ENCODE measurements around the gene FREM1. TPM values are rescaled to one million over a fixed set of nuclear protein-coding genes. Genes with fewer than 3 reads are reported as not detected.

FREM1 gene
- total RNA-seq, 1 donor from 2014 or later: 0.52 TPM

GRCh38 chr9:14846871-14847311 is 63.3 kb downstream of the FREM1 start:
- no peak overlapping the region for H3K27ac Mint-ChIP-seq (ENCODE audit: unreplicated experiment)

DNA sequence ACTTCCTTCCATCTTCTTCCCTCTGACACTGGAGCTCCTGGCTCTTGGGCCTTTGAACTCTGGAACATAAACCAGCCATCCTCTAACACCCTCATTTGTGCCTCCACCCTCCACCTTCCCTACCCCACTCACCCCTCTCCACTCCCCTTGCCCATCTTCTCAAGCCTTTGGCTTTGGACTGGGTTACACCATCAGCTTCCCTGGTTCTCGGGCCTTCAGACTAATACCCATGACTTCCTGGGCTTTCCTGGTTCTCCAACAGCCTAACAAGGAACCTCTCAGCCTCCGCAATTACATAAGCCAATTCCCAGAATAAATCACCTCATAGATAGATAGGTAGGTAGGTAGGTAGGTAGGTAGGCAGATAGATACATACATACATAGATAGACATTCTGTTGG is 67.1 kb downstream of the FREM1 start:
- H3K27ac ChIP-seq (ENCODE audit: low read depth, low read length): no peak overlapping the region
- TF ChIP-seq EZH2 (IDR thresholded peaks at IDR 0.05; ENCODE audit: insufficient read depth, low read length): no peak
- TF ChIP-seq, protein P1, sequence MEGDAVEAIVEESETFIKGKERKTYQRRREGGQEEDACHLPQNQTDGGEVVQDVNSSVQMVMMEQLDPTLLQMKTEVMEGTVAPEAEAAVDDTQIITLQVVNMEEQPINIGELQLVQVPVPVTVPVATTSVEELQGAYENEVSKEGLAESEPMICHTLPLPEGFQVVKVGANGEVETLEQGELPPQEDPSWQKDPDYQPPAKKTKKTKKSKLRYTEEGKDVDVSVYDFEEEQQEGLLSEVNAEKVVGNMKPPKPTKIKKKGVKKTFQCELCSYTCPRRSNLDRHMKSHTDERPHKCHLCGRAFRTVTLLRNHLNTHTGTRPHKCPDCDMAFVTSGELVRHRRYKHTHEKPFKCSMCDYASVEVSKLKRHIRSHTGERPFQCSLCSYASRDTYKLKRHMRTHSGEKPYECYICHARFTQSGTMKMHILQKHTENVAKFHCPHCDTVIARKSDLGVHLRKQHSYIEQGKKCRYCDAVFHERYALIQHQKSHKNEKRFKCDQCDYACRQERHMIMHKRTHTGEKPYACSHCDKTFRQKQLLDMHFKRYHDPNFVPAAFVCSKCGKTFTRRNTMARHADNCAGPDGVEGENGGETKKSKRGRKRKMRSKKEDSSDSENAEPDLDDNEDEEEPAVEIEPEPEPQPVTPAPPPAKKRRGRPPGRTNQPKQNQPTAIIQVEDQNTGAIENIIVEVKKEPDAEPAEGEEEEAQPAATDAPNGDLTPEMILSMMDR (IDR thresholded peaks at IDR 0.05; ENCODE audit: insufficient read depth, low read depth, low read length): no peak
- no peaks in the 10 kb centered on the region for H3K4me1 Mint-ChIP-seq (ENCODE audit: low read depth, unreplicated experiment)
- H3K9me3 ChIP-seq (ENCODE audit: insufficient read depth, low read depth, low read length): no peaks in the 10 kb centered on the region
- no peaks in the 10 kb centered on the region for H3K36me3 Mint-ChIP-seq (ENCODE audit: low read depth, unreplicated experiment)
- no peak for DNase-seq (ENCODE audit: low read depth)
- H4K20me1 ChIP-seq (ENCODE audit: insufficient read depth, low read length): no peaks in the 10 kb centered on the region
- no peaks in the 10 kb centered on the region for H3K9me3 Mint-ChIP-seq (ENCODE audit: unreplicated experiment)
- H3K4me2 ChIP-seq (ENCODE audit: low read length): no peak overlapping the region
- H3K4me3 ChIP-seq (ENCODE audit: insufficient read depth, low read depth, low read length): no peak overlapping the region
- H3K79me2 ChIP-seq (ENCODE audit: insufficient read depth, low read length): no peaks in the 10 kb centered on the region
- no peaks in the 10 kb centered on the region for H3K36me3 ChIP-seq (ENCODE audit: insufficient read depth, low read length)
- no peak overlapping the region for H3K4me3 Mint-ChIP-seq (ENCODE audit: unreplicated experiment)
- H3K27me3 ChIP-seq (ENCODE audit: insufficient read depth, low read length): no peaks in the 10 kb centered on the region
- no peak overlapping the region for H3K27ac Mint-ChIP-seq (ENCODE audit: unreplicated experiment)
- H3K9ac ChIP-seq (ENCODE audit: low read length): no peak overlapping the region
- no peaks in the 10 kb centered on the region for H3K27me3 Mint-ChIP-seq (ENCODE audit: low read depth, unreplicated experiment)
- H2AFZ ChIP-seq (ENCODE audit: low read depth, low read length): no peak overlapping the region
- H3K4me1 ChIP-seq (ENCODE audit: insufficient read depth, low read length): no peaks in the 10 kb centered on the region
- FAIRE-seq: no peak

More at GRCh38 chr9:14846871-14847311, 63.3 kb downstream of the FREM1 start:
- no peak overlapping the region for H3K4me2 ChIP-seq (ENCODE audit: low read length)
- H3K4me3 ChIP-seq (ENCODE audit: insufficient read depth, low read depth, low read length): no peak overlapping the region
- no peak for FAIRE-seq
- H3K4me1 ChIP-seq (ENCODE audit: insufficient read depth, low read length): no peaks in the 10 kb centered on the region
- no peak for TF ChIP-seq EZH2 (IDR thresholded peaks at IDR 0.05; ENCODE audit: insufficient read depth, low read length)
- TF ChIP-seq, protein P1 (IDR thresholded peaks at IDR 0.05; ENCODE audit: insufficient read depth, low read depth, low read length): peak; percentile 63
- Mint-ChIP-seq H3K36me3 (ENCODE audit: low read depth, unreplicated experiment) (no peaks in the 10 kb centered on the region), H3K27me3 (ENCODE audit: low read depth, unreplicated experiment) (no peaks in the 10 kb centered on the region), H3K9me3 (ENCODE audit: unreplicated experiment) (no peaks in the 10 kb centered on the region), H3K4me3 (ENCODE audit: unreplicated experiment) (no peak overlapping the region), H3K4me1 (ENCODE audit: low read depth, unreplicated experiment) (no peaks in the 10 kb centered on the region)
- H2AFZ ChIP-seq (ENCODE audit: low read depth, low read length): no peak overlapping the region
- H3K9ac ChIP-seq (ENCODE audit: low read length): no peak overlapping the region
- H4K20me1 ChIP-seq (ENCODE audit: insufficient read depth, low read length): no peaks in the 10 kb centered on the region
- H3K27me3 ChIP-seq (ENCODE audit: insufficient read depth, low read length): peaks cover 2% of the 10 kb centered on the region
- no peaks in the 10 kb centered on the region for H3K9me3 ChIP-seq (ENCODE audit: insufficient read depth, low read depth, low read length)
- H3K79me2 ChIP-seq (ENCODE audit: insufficient read depth, low read length): no peaks in the 10 kb centered on the region
- H3K36me3 ChIP-seq (ENCODE audit: insufficient read depth, low read length): no peaks in the 10 kb centered on the region
- H3K27ac ChIP-seq (ENCODE audit: low read depth, low read length): no peak overlapping the region
- DNase-seq (ENCODE audit: low read depth): peak; percentile 1

GRCh38 chr9:14842269-14842668 is 68.0 kb downstream of the FREM1 start:
- no peak overlapping the region for H3K4me2 ChIP-seq (ENCODE audit: low read length)
- H3K27me3 Mint-ChIP-seq (ENCODE audit: low read depth, unreplicated experiment): no peaks in the 10 kb centered on the region
- no peak overlapping the region for H3K9ac ChIP-seq (ENCODE audit: low read length)
- H3K4me1 Mint-ChIP-seq (ENCODE audit: low read depth, unreplicated experiment): no peaks in the 10 kb centered on the region
- H3K27ac Mint-ChIP-seq (ENCODE audit: unreplicated experiment): no peak overlapping the region
- no peak overlapping the region for H2AFZ ChIP-seq (ENCODE audit: low read depth, low read length)
- H3K9me3 ChIP-seq (ENCODE audit: insufficient read depth, low read depth, low read length): no peaks in the 10 kb centered on the region
- TF ChIP-seq EZH2 (IDR thresholded peaks at IDR 0.05; ENCODE audit: insufficient read depth, low read length): no peak
- TF ChIP-seq, protein P1 (IDR thresholded peaks at IDR 0.05; ENCODE audit: insufficient read depth, low read depth, low read length): no peak
- no peaks in the 10 kb centered on the region for H3K36me3 ChIP-seq (ENCODE audit: insufficient read depth, low read length)
- no peaks in the 10 kb centered on the region for H3K9me3 Mint-ChIP-seq (ENCODE audit: unreplicated experiment)
- H3K4me3 ChIP-seq (ENCODE audit: insufficient read depth, low read depth, low read length): no peak overlapping the region
- no peak overlapping the region for H3K4me3 Mint-ChIP-seq (ENCODE audit: unreplicated experiment)
- H3K36me3 Mint-ChIP-seq (ENCODE audit: low read depth, unreplicated experiment): no peaks in the 10 kb centered on the region
- H4K20me1 ChIP-seq (ENCODE audit: insufficient read depth, low read length): no peaks in the 10 kb centered on the region
- H3K4me1 ChIP-seq (ENCODE audit: insufficient read depth, low read length): no peaks in the 10 kb centered on the region
- FAIRE-seq (no peak), DNase-seq (ENCODE audit: low read depth) (no peak)
- H3K27me3 ChIP-seq (ENCODE audit: insufficient read depth, low read length): no peaks in the 10 kb centered on the region
- H3K27ac ChIP-seq (ENCODE audit: low read depth, low read length): no peak overlapping the region
- H3K79me2 ChIP-seq (ENCODE audit: insufficient read depth, low read length): no peaks in the 10 kb centered on the region
